A673 (cell line): Measurements from ENCODE around the gene KRTAP24-1. TPM values are rescaled to one million over a fixed set of nuclear protein-coding genes. Genes with fewer than 3 reads are reported as not detected.

Experiments
- BruUV-seq: library from RNA; stranded (reverse); fragments of 400-500 nt; replicated peaks from 2 replicates; lab custom pipeline; 2021; lab: Mats Ljungman, UMichigan
- CTCF ChIA-PET: fragments of 300-600 bp; sonication (Branson Sonifier 250); formaldehyde crosslinking; loops from one replicate; lab custom pipeline; 2022; ENCODE audit warnings: antibody characterized with exemption; lab: Charles Lee
- POLR2A ChIA-PET: fragments of 300-600 bp; sonication (Branson Sonifier 250); formaldehyde crosslinking; loops from one replicate; lab custom pipeline; 2022; ENCODE audit warnings: antibody characterized with exemption; ENCODE audit not compliant: low non-redundant PET; lab: Charles Lee
- DNase-seq: peaks from one replicate; pipeline ENCODE4 v3.0.0-alpha.2; 2015; ENCODE audit warnings: low spot score
- H3K27ac ChIP-seq: fragments of 200-600 bp; sonication (generic); 2 replicates; pipeline ENCODE4 v1.5.1; 2016; ENCODE audit warnings: mixed run types, low read depth, mild to moderate bottlenecking, mixed read lengths, antibody characterized with exemption, low read length; ENCODE audit not compliant: poor library complexity, severe bottlenecking
- H3K27me3 ChIP-seq: fragments of 200-600 bp; sonication (generic); replicated peaks from 2 replicates; pipeline ENCODE4 v1.6.1; 2017; ENCODE audit warnings: mixed run types, low read depth, mild to moderate bottlenecking, mixed read lengths, antibody characterized with exemption, low read length; ENCODE audit not compliant: insufficient read depth, poor library complexity
- H3K36me3 ChIP-seq: fragments of 200-600 bp; sonication (generic); 2 replicates; pipeline ENCODE4 v1.6.1; 2016; ENCODE audit warnings: mixed run types, mild to moderate bottlenecking, mixed read lengths, antibody characterized with exemption, low read length; ENCODE audit not compliant: insufficient read depth, poor library complexity, severe bottlenecking
- H3K4me1 ChIP-seq: fragments of 200-600 bp; sonication (generic); 2 replicates; pipeline ENCODE4 v1.6.1; 2017; ENCODE audit warnings: mixed run types, mild to moderate bottlenecking, mixed read lengths, antibody characterized with exemption, low read length; ENCODE audit not compliant: insufficient read depth, poor library complexity, severe bottlenecking
- H3K4me3 ChIP-seq: fragments of 200-600 bp; sonication (generic); 2 replicates; pipeline ENCODE4 v1.5.1; 2016; ENCODE audit warnings: low read depth, mixed run types, mild to moderate bottlenecking, mixed read lengths, low read length; ENCODE audit not compliant: poor library complexity, severe bottlenecking
- H3K9me3 ChIP-seq: fragments of 200-600 bp; sonication (generic); 2 replicates; pipeline ENCODE4 v1.6.1; 2016; ENCODE audit warnings: mixed run types, low read depth, mild to moderate bottlenecking, mixed read lengths, antibody characterized with exemption, low read length; ENCODE audit not compliant: poor library complexity, severe bottlenecking
- EZH2 ChIP-seq: fragments of 200-600 bp; sonication (generic); IDR thresholded peaks from 2 replicates; pipeline ENCODE4 v1.6.1; 2017; ENCODE audit warnings: borderline replicate concordance, low read depth, mild to moderate bottlenecking, mixed read lengths, antibody characterized with exemption, low read length; ENCODE audit not compliant: poor library complexity, severe bottlenecking
- intact Hi-C: fragments of 100-400 bp; cut with micrococcal nuclease; formaldehyde crosslinking; loops from one replicate; pipeline ENCODE4 v1.10.0; 2022; ENCODE audit not compliant: unreplicated experiment
- total RNA-seq: library from RNA; stranded (reverse); gene quantifications from 2 replicates; pipeline ENCODE4 v1.2.3, GENCODE V29; 2021
- TF ChIP-seq, protein P1 (sequence below): fragments of 300-800, 200-600 bp; sonication (generic); conservative IDR thresholded peaks from 2 replicates; pipeline ENCODE4 v1.5.1; 2017; ENCODE audit warnings: low read depth, mild to moderate bottlenecking, antibody characterized with exemption, low read length, moderate library complexity, mixed read lengths

KRTAP24-1 gene
- total RNA-seq, 1 experiment from 2014 or later = not detected

DNA sequence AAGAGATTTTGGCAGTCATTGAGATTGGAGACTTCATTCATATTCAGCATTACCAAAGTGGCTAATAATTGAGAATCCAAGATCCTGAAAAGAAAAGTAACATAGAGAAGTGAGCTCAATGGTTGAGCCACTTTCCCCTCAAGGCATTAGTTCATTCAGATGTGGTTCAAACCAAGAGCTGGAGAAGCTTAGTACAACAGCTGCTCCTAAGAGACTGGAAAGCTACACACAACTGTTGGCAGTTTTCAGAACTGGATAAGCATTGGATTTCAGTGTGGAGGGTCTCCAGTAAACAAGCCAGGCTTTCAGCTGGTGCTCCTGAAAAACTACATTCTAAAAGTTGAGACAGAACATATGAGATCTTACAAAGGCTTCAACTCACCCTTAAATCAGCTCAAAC lies 37.7 kb downstream of the KRTAP24-1 start:
- TF ChIP-seq, protein P1, sequence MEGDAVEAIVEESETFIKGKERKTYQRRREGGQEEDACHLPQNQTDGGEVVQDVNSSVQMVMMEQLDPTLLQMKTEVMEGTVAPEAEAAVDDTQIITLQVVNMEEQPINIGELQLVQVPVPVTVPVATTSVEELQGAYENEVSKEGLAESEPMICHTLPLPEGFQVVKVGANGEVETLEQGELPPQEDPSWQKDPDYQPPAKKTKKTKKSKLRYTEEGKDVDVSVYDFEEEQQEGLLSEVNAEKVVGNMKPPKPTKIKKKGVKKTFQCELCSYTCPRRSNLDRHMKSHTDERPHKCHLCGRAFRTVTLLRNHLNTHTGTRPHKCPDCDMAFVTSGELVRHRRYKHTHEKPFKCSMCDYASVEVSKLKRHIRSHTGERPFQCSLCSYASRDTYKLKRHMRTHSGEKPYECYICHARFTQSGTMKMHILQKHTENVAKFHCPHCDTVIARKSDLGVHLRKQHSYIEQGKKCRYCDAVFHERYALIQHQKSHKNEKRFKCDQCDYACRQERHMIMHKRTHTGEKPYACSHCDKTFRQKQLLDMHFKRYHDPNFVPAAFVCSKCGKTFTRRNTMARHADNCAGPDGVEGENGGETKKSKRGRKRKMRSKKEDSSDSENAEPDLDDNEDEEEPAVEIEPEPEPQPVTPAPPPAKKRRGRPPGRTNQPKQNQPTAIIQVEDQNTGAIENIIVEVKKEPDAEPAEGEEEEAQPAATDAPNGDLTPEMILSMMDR = no peak
- no peak for TF ChIP-seq EZH2
- Histone ChIP-seq H3K4me1 (no peaks in the 10 kb centered on the region), H3K4me3 (no peak overlapping the region), H3K36me3 (no peaks in the 10 kb centered on the region), H3K27me3 (peaks cover 2% of the 10 kb centered on the region), H3K27ac (no peak overlapping the region), H3K9me3 (no peaks in the 10 kb centered on the region)
- no peak for DNase-seq
- intact Hi-C loops = no loop called here
- ChIA-PET CTCF (no interaction called here), POLR2A (no interaction called here)
- BruUV-seq = no TSS peak

DNA sequence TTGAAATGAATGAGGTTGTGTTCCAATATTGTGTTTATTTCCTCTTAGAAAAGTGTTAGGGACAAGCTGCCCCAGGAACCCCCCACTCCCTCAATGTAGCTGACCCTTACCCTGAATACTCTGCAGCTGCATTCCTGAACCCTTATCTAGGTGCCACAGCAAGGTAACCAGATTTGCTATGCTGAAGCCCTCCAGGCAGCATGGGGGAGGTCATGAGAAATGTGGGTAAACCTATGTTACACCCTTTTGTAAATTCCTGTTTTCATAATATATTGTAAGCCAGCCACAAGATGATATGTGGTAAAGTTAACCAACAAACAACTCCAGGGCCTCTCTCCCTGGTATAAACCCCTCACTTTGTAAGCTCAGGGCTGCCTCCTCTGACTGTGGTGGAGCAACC lies 39.1 kb downstream of the KRTAP24-1 start:
- H3K27me3 ChIP-seq = no peaks in the 10 kb centered on the region

DNA sequence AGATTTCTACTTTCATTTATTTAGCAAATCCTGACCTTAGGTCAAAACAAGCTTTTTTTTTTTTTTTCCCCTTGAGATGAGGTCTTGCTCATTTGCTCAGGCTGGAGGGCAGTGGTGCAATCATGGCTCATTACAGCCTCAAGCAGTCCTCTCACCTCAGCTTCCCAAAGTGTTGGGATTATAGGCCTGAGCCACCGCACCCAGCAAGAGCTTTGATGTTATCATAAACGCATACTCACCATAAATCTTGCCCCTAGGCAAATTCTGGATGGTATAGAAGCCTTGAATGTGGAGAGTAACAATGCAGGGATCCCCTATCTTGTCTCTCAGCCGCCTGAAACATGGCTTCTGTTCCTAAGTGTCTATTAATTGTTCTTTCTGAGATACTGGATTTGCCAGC lies 42.1 kb downstream of the KRTAP24-1 start:
- intact Hi-C loops = no loop called here
- DNase-seq = no peak
- TF ChIP-seq, protein P1 = no peak
- no peak for TF ChIP-seq EZH2
- H3K27ac ChIP-seq = no peak overlapping the region
- no peaks in the 10 kb centered on the region for H3K27me3 ChIP-seq
- ChIA-PET CTCF (interaction anchor here (0.7 kb wide), 1 partner anchor 448 kb away, joined by 7 read pairs; no protein-coding TSS in a partner anchor), POLR2A (no interaction called here)
- H3K4me3 ChIP-seq = no peak overlapping the region
- BruUV-seq = no TSS peak
- H3K4me1 ChIP-seq = no peaks in the 10 kb centered on the region
- H3K9me3 ChIP-seq = no peaks in the 10 kb centered on the region
- H3K36me3 ChIP-seq = no peaks in the 10 kb centered on the region

More for the DNA sequence above, 39.1 kb downstream of the KRTAP24-1 start:
- no peak for DNase-seq
- H3K4me3 ChIP-seq = no peak overlapping the region
- H3K9me3 ChIP-seq = no peaks in the 10 kb centered on the region
- ChIA-PET CTCF (no interaction called here), POLR2A (no interaction called here)
- intact Hi-C loops = no loop called here
- H3K4me1 ChIP-seq = no peaks in the 10 kb centered on the region
- BruUV-seq = no TSS peak
- H3K36me3 ChIP-seq = no peaks in the 10 kb centered on the region
- no peak overlapping the region for H3K27ac ChIP-seq
- TF ChIP-seq, protein P1 = no peak
- TF ChIP-seq EZH2 = no peak
